K562 (cell line): ENCODE measurements around the gene SERPINA5. TPM values are rescaled to one million over a fixed set of nuclear protein-coding genes. Genes with fewer than 3 reads are reported as not detected.

ENCODE experiments used
- ATAC-seq: fragments of 200-7000 bp; cut with Tn5 transposase; 3 replicates; pipeline ENCODE4 v1.9.1; 2020; ENCODE audit warnings: moderate library complexity
- BruUV-seq: library from RNA; stranded (reverse); fragments of 400-500 nt; replicated peaks from 2 replicates; lab custom pipeline; 2021; lab: Mats Ljungman, UMichigan
- CTCF ChIA-PET: fragments of 300-600 bp; formaldehyde crosslinking; extraction: SDS; loops from one replicate; lab custom pipeline; 2021; ENCODE audit warnings: low intra/inter-chr PET ratio; lab: Yijun Ruan, JAX
- POLR2A ChIA-PET: fragments of 300-600, 350-650 bp; sonication (Branson Sonifier 250); formaldehyde crosslinking; extraction: SDS; loops from one replicate; lab custom pipeline; 2021; ENCODE audit warnings: antibody characterized with exemption, inconsistent platforms; lab: Yijun Ruan, JAX
- DNase-seq, 4 experiments: peaks; one replicate each; pipeline versions ENCODE4 v3.0.0 to v3.0.0-alpha.2; 2011 to 2018; ENCODE audit warnings: low spot score in 3 of 4, mixed read lengths in 3 of 4; ENCODE audit errors: extremely low read depth in 1 of 4
- FAIRE-seq: peaks from 2 replicates; lab custom pipeline; 2011; peaks lifted over from hg19 to GRCh38; lab: Jason Lieb, UNC
- H2AFZ ChIP-seq: 2 replicates; pipeline ENCODE4 v1.6.0; 2011; ENCODE audit warnings: low read depth, low read length, control low read depth, inconsistent platforms
- H3K27ac ChIP-seq: fragments of 200-600 bp; 3 replicates; pipeline ENCODE4 v1.8.0; 2011; ENCODE audit warnings: low read depth, mild to moderate bottlenecking, control low read depth, inconsistent platforms, low read length, moderate library complexity, mixed read lengths; ENCODE audit errors: extremely low read depth
- H3K27me3 ChIP-seq, 2 experiments: fragments of 300-600 bp in 1 of 2; 2 replicates in 1 of 2; 3 replicates in 1 of 2; pipeline versions ENCODE4 v1.6.0 to v1.8.0; 2011; ENCODE audit warnings: inconsistent platforms in 2 of 2, low read length in 2 of 2, mild to moderate bottlenecking in 1 of 2, mixed read lengths in 1 of 2, moderate library complexity in 1 of 2; ENCODE audit not compliant: control insufficient read depth in 2 of 2, insufficient read depth in 2 of 2
- H3K36me3 ChIP-seq: fragments of 300-600 bp; 3 replicates; pipeline ENCODE4 v1.8.0; 2011; ENCODE audit warnings: mild to moderate bottlenecking, low read length, inconsistent platforms; ENCODE audit not compliant: control insufficient read depth, insufficient read depth
- H3K4me1 ChIP-seq, 2 experiments: fragments of 200-600 bp in 1 of 2; replicated peaks in 1 of 2; 2 replicates in 1 of 2; 3 replicates in 1 of 2; pipeline versions ENCODE4 v1.5.1 to v1.8.0; 2011; ENCODE audit warnings: inconsistent platforms in 2 of 2, low read length in 2 of 2, mild to moderate bottlenecking in 1 of 2, mixed read lengths in 1 of 2, moderate library complexity in 1 of 2; ENCODE audit not compliant: control insufficient read depth in 2 of 2, insufficient read depth in 2 of 2
- H3K4me2 ChIP-seq: 2 replicates; pipeline ENCODE4 v1.6.1; 2011; ENCODE audit warnings: low read length, control low read depth, inconsistent platforms, mixed read lengths; ENCODE audit not compliant: insufficient read depth
- H3K4me3 ChIP-seq: fragments of 200-600 bp; sonication (generic), shearing (Covaris generic); 2 replicates; pipeline ENCODE4 v1.5.1; 2016; ENCODE audit warnings: control low read depth, inconsistent platforms
- H3K79me2 ChIP-seq: fragments of 200-600 bp; 3 replicates; pipeline ENCODE4 v1.8.0; 2011; ENCODE audit warnings: low read length, inconsistent platforms; ENCODE audit not compliant: control insufficient read depth, insufficient read depth
- H3K9ac ChIP-seq, 2 experiments: 2 replicates each; pipeline versions ENCODE4 v1.6.0 to v1.6.1; 2011; ENCODE audit warnings: low read depth in 2 of 2, low read length in 2 of 2, control low read depth in 1 of 2, inconsistent platforms in 1 of 2, mild to moderate bottlenecking in 1 of 2, mixed read lengths in 1 of 2; ENCODE audit not compliant: insufficient read depth in 1 of 2
- H3K9me1 ChIP-seq: one replicate; pipeline ENCODE4 v1.6.0; 2011; ENCODE audit warnings: inconsistent platforms, mild to moderate bottlenecking, low read length, moderate library complexity; ENCODE audit not compliant: control insufficient read depth, insufficient read depth
- H3K9me3 ChIP-seq: replicated peaks from 2 replicates; pipeline ENCODE4 v1.5.1; 2011; ENCODE audit warnings: low read depth, low read length, inconsistent platforms; ENCODE audit not compliant: control insufficient read depth, insufficient read depth
- H4K20me1 ChIP-seq: replicated peaks from 2 replicates; pipeline ENCODE4 v1.6.1; 2011; ENCODE audit warnings: low read length, inconsistent platforms, mixed read lengths; ENCODE audit not compliant: control insufficient read depth, insufficient read depth
- DEAF1 ChIP-seq: fragments of 450-650 bp; formaldehyde crosslinking; IDR thresholded peaks from 2 replicates; pipeline ENCODE4 v1.4.0; 2020; ENCODE audit warnings: mild to moderate bottlenecking, moderate library complexity
- HMG20A ChIP-seq: fragments of 450-650 bp; formaldehyde crosslinking; conservative IDR thresholded peaks from 2 replicates; pipeline ENCODE4 v1.4.0; 2020; ENCODE audit warnings: mild to moderate bottlenecking, mixed read lengths
- IFI16 ChIP-seq: fragments of 250-450 bp; sonication (Bioruptor Pico); IDR thresholded peaks from 2 replicates; pipeline ENCODE4 v2.1.2; 2022; ENCODE audit warnings: mild to moderate bottlenecking, inconsistent platforms
- NELFE ChIP-seq: IDR thresholded peaks from 2 replicates; pipeline ENCODE4 v1.6.1; 2011; ENCODE audit warnings: mild to moderate bottlenecking; ENCODE audit not compliant: insufficient read depth, insufficient read length
- ZNF133 ChIP-seq: fragments of 250-450 bp; sonication (Bioruptor Pico); IDR thresholded peaks from 2 replicates; pipeline ENCODE4 v1.4.0; 2020; ENCODE audit warnings: mild to moderate bottlenecking
- ZNF512 ChIP-seq: IDR thresholded peaks from 2 replicates; pipeline ENCODE4 v1.6.1; 2016; ENCODE audit warnings: missing genetic modification characterization, missing compliant biosample characterization
- WGBS: fragments of 100-300 bp; shearing (Covaris generic); methylation state at CpG from one replicate; pipeline ENCODE4 v1.1.6; 2016; ENCODE audit warnings: low coverage, mixed read lengths; ENCODE audit not compliant: insufficient coverage; ENCODE audit errors: missing lambda C conversion rate; 5-methylcytosine and 5-hydroxymethylcytosine counted together
- in situ Hi-C: fragments of 300-500 bp; cut with MboI; formaldehyde crosslinking; loops from 4 replicates; pipeline ENCODE4 v1.15.0; 2018; ENCODE audit warnings: inconsistent platforms, mixed read lengths
- intact Hi-C: fragments of 100-400 bp; cut with micrococcal nuclease; formaldehyde crosslinking; loops from 2 replicates; pipeline ENCODE4 v1.14.2; 2022
- polyA plus RNA-seq, 8 experiments: library from polyadenylated mRNA; depleted of rRNA in 4 of 8; stranded (reverse) in 5 of 8; unstranded in 3 of 8; fragments of >200 nt; fragmentation: Nextera tagmentation in 2 of 8; fragmentation: Illumina TruSeq in 1 of 8; extraction: Ambion mirVana in 2 of 8; extraction: Trizol in 1 of 8; gene quantifications; 2 replicates each; pipeline versions ENCODE4 v1.2.1 to v1.2.3, GENCODE V29; 2011 to 2014; ENCODE audit warnings: inconsistent platforms in 1 of 8, missing spikeins in 1 of 8
- total RNA-seq, 7 experiments: library from RNA; depleted of rRNA in 6 of 7; stranded (reverse); fragments of >200 nt in 6 of 7; fragmentation: Illumina TruSeq in 2 of 7; extraction: Trizol in 2 of 7; gene quantifications; 2 replicates each; pipeline versions ENCODE4 v1.2.1 to v1.2.3, GENCODE V29; 2011 to 2021; ENCODE audit warnings: low replicate concordance in 1 of 7

SERPINA5 gene
- total and polyA plus RNA-seq, 9 of the 15 experiments (the other 6 are each of a cell fraction or from before 2014, with no cell fraction given): 0.38 TPM; not detected in 8

DNA sequence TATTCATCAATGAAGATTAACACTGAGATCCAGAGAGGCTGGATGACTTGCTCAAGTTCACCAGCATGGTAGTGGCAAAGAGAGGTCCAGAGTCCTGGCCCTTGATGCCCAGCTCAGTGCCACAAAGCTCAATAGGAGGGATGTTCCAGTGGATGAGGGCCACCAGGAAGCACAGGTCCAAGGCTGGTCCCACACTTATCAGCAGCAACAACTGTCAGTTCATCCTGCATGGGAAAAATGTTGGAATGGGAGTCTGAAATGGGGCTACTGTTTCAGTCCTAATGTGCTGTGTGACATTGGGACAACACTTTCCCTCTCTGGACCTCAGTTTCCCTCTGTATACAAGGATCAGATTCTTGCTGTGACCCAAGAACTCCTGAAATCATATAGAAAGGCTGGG lies 11.2 kb downstream of the SERPINA5 start (continued):
- TF ChIP-seq DEAF1: no peak
- TF ChIP-seq NELFE: no peak
- no peak for TF ChIP-seq ZNF512
- TF ChIP-seq IFI16 (CRISPR knock-in tag): no peak
- TF ChIP-seq ZNF133 (CRISPR knock-in tag): no peak
- TF ChIP-seq, all 486 proteins: peak for 0

DNA sequence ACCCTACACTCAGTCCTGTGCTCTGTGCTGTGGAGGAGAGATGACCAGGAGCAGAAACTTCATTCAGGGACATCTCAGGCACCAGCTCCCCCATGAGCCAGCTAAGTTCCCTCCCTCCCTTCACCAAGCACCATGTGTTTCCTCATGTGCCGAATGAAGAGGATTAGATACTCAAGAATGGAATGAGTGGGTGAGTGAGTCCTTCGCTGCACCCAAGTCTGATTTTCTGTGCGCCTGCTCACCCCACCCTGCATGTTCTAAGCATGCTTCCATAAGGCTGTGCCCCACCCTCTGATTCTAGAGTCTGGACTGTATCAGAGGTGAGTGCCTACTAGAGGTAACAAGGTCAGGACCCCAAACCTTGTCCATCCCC lies 12.1 kb downstream of the SERPINA5 start:
- no peak overlapping the region for H3K4me2 ChIP-seq
- H3K4me3 ChIP-seq: no peak overlapping the region
- no peaks in the 10 kb centered on the region for H3K4me1 ChIP-seq
- H3K36me3 ChIP-seq: no peaks in the 10 kb centered on the region
- no CpG with 5 or more reads among the region's 3 CpGs for WGBS
- no peaks in the 10 kb centered on the region for H3K27me3 ChIP-seq
- no peak for TF ChIP-seq HMG20A (CRISPR knock-in tag)
- ChIA-PET CTCF (no interaction called here), POLR2A (no interaction called here)
- no peak for ATAC-seq
- H3K9ac ChIP-seq: no peak overlapping the region
- no peaks in the 10 kb centered on the region for H3K9me1 ChIP-seq
- in situ Hi-C loops (no loop called here), intact Hi-C loops (no loop called here)
- H3K79me2 ChIP-seq: no peaks in the 10 kb centered on the region
- H3K27ac ChIP-seq: no peak overlapping the region
- no TSS peak for BruUV-seq
- DNase-seq: no peak
- no peaks in the 10 kb centered on the region for H4K20me1 ChIP-seq
- no peak overlapping the region for H2AFZ ChIP-seq
- FAIRE-seq: no peak
- no peaks in the 10 kb centered on the region for H3K9me3 ChIP-seq
